GM18519 (cell line): ENCODE results near the gene VTI1A.

Experiments used
- ATAC-seq: cut with Tn5 transposase; IDR thresholded peaks from one replicate; pipeline ENCODE4 v1.9.1; 2021; ENCODE audit warnings: mild to moderate bottlenecking, moderate library complexity; ENCODE audit not compliant: unreplicated experiment, low FRiP score

VTI1A gene

GRCh38 chr10:112624546-112625048, 177.6 kb downstream of the VTI1A start:
- no peak for ATAC-seq

- no peak for ATAC-seq
Observed at GRCh38 chr10:112628951-112629609, 182.1 kb downstream of the VTI1A start.

- ATAC-seq, result no peak
Observed at GRCh38 chr10:112631501-112632400, 184.7 kb downstream of the VTI1A start.

GRCh38 chr10:112634096-112634830, 187.2 kb downstream of the VTI1A start:
- ATAC-seq, result no peak

GRCh38 chr10:112637901-112638300, 190.9 kb downstream of the VTI1A start:
- ATAC-seq, result no peak

- no peak for ATAC-seq
Observed at GRCh38 chr10:112639298-112639697, 192.3 kb downstream of the VTI1A start.

- ATAC-seq, result no peak
Observed at GRCh38 chr10:112640638-112641037, 193.6 kb downstream of the VTI1A start.

- no peak for ATAC-seq
Observed at GRCh38 chr10:112643600-112644264, 196.7 kb downstream of the VTI1A start.

- ATAC-seq, result no peak
Observed at GRCh38 chr10:112644265-112644645, 197.2 kb downstream of the VTI1A start.

- no peak for ATAC-seq
Observed at GRCh38 chr10:112649006-112649821, 202.2 kb downstream of the VTI1A start.

GRCh38 chr10:112649822-112650152, 202.8 kb downstream of the VTI1A start:
- ATAC-seq, result no peak

GRCh38 chr10:112650588-112651030, 203.6 kb downstream of the VTI1A start:
- ATAC-seq, result no peak

- no peak for ATAC-seq
Observed at GRCh38 chr10:112653215-112653614, 206.2 kb downstream of the VTI1A start.

GRCh38 chr10:112653851-112654250, 206.8 kb downstream of the VTI1A start:
- ATAC-seq, result no peak

- ATAC-seq, result no peak
Observed at GRCh38 chr10:112654794-112655193, 207.8 kb downstream of the VTI1A start.

- ATAC-seq, result no peak
Observed at GRCh38 chr10:112655722-112656121, 208.7 kb downstream of the VTI1A start.

GRCh38 chr10:112658465-112658864, 211.4 kb downstream of the VTI1A start:
- ATAC-seq, result no peak

- no peak for ATAC-seq
Observed at GRCh38 chr10:112658900-112659638, 212.1 kb downstream of the VTI1A start.
